HG02840 (cell line): ENCODE measurements around the gene LCE7A.

Experiments used
- ATAC-seq: cut with Tn5 transposase; IDR thresholded peaks from one replicate; pipeline ENCODE4 v1.9.1; 2021; ENCODE audit warnings: mild to moderate bottlenecking, moderate library complexity, moderate number of reproducible peaks; ENCODE audit not compliant: unreplicated experiment, low FRiP score

LCE7A gene, protein sequence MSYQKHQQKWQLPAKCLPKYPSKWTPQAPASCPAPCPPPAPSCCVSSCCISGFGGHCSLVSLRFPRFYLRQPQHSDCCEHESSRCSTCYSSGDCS

GRCh38 chr1:152859696-152860095 is at the start of gene LCE7A:
Gene LCE7A (plus strand): TSS chr1:152859996. CDS start chr1:152860698, 702 bp downstream.
- no peak for ATAC-seq

GRCh38 chr1:152811050-152811449 is 48.7 kb upstream of the LCE7A start:
- ATAC-seq = no peak

GRCh38 chr1:152811671-152812070 is 48.1 kb upstream of the LCE7A start, which contains the start of gene LCE1B:
Gene LCE1B (plus strand): TSS chr1:152811971. CDS start chr1:152812447, 476 bp downstream.
- no peak for ATAC-seq

- ATAC-seq = no peak
These were observed 42.5 kb upstream of the LCE7A start for GRCh38 chr1:152817309-152817708.

DNA sequence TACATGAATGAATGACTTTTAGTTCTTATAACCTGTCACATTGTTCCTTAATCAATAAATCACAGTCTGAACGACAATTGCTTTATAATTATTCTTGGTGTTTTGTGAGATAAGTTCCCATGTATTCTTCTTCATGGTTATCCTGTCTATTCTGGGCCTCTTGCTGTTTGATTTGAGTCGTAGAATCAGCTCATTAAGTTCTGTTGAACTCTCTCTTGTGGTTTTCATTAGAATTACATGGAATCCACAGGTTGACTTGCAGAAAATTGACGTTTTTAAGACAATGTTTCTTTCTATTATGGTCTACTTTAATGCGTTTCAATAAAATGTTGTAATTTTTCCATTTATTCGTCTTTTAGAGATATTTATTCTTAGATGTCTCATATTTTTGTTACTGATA is 36.5 kb upstream of the LCE7A start:
- ATAC-seq = no peak

DNA sequence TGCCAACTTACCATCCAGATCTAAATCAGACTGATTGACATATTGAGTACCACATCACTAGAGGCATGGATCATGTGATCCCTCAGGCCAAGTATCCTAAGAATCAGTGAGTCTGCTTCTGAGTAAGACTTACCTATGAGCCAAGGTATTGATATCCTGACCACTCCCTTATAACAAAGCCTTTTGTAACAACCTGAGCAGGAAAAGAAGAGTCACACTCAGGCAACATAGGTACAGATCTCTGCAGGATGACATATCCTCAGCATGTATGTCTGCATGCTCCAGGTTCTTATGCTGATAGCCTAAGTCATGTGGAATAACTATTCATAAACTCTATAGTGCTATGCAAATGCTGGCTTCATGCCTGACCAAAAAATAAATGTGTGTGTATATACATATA is 34.8 kb upstream of the LCE7A start:
- no peak for ATAC-seq

GRCh38 chr1:152827173-152827572 is 32.6 kb upstream of the LCE7A start, which contains the start of gene LCE1A:
Gene LCE1A (plus strand): TSS chr1:152827473. CDS start chr1:152827473, 0 bp downstream.
- no peak for ATAC-seq

GRCh38 chr1:152836870-152837269 is 22.9 kb upstream of the LCE7A start:
- no peak for ATAC-seq

DNA sequence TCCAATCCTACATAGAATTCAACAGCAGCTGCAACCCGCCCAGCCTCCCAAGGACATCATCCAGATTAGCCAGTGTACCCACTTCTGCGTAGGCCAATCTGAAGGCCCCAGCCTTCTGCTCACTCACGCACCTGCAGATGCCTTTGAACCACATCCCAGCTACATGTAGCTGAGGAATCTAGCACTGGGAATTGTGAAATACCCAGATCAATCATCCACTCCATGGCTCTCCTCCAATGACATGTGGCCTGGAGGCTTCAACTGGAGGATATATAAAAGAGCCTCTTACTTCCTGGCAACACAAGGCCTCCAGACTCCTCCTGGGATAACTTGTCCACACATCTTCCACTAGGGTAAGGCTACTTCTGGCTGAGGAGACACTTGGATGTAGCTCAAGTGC is 17.2 kb upstream of the LCE7A start, which contains the start of gene LCE6A:
Gene LCE6A, plus strand, starts transcription at position 301 of the 400 bp plus-strand sequence. CDS start 665 bp downstream, outside the sequence.
- ATAC-seq = no peak

GRCh38 chr1:152855661-152856060 is 4.1 kb upstream of the LCE7A start:
- ATAC-seq = no peak

DNA sequence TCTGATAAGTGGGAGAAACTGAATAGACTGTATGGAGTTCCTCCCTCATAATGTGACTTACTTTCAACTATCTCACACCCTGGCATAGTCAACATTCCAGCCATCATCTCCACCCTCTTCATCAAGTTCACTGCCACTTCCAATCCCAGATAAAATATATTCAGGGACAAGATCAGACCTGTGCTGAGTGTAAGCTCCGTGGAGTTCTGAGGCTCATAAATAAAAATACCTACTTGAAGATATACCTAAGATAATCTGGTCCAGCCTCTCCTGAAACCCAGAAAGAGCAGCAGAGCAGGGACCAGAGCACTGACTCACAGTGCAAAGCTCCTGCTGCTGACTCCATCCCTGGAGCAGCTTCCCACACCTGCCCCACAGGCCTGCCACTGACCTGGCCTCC is 1.7 kb upstream of the LCE7A start:
- no peak for ATAC-seq

- no peak for ATAC-seq
These were observed 333 bp downstream of the LCE7A start for GRCh38 chr1:152860129-152860528.

DNA sequence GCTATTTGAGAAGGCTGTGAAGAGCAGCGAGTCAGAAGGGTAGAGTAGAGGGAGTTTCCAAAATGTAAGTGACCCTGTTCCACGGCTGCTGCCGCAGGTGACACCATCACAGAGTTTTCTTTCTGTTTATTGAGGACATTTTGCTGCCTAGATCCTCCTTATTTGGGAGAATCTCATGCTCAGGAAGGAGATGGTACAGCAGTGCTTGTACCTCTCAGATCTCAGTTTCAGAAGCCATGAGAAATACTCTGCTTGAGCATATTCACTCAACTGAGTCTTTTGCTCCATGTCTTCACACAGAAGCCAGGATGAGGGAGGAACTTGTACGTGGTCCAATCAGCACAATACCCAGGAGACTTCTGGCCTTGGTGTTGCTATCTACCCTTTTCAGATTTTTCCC is 1.6 kb downstream of the LCE7A start:
- no peak for ATAC-seq

- ATAC-seq = no peak
These were observed 4.6 kb downstream of the LCE7A start for GRCh38 chr1:152864443-152864842.

DNA sequence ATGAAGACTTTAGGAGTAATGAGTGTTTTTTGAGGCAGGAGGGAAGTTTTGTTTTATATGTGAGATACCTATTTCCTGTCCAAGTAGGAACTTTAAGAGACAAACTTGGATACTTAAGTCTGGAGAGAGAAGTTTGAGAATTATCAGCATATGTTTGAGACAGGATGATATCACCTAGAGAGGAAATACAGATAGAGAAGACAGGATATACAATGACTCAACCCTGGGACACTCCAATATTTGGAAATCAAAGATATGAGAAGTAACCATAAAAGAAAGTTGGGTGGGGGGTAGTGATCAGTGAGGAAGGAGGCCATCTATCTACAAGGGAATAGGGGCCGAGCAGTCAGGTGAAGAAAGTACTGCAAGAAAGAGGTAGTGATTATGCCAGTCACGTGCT is 6.5 kb downstream of the LCE7A start:
- ATAC-seq = no peak

GRCh38 chr1:152869808-152870419 is 10.1 kb downstream of the LCE7A start:
- ATAC-seq = no peak

DNA sequence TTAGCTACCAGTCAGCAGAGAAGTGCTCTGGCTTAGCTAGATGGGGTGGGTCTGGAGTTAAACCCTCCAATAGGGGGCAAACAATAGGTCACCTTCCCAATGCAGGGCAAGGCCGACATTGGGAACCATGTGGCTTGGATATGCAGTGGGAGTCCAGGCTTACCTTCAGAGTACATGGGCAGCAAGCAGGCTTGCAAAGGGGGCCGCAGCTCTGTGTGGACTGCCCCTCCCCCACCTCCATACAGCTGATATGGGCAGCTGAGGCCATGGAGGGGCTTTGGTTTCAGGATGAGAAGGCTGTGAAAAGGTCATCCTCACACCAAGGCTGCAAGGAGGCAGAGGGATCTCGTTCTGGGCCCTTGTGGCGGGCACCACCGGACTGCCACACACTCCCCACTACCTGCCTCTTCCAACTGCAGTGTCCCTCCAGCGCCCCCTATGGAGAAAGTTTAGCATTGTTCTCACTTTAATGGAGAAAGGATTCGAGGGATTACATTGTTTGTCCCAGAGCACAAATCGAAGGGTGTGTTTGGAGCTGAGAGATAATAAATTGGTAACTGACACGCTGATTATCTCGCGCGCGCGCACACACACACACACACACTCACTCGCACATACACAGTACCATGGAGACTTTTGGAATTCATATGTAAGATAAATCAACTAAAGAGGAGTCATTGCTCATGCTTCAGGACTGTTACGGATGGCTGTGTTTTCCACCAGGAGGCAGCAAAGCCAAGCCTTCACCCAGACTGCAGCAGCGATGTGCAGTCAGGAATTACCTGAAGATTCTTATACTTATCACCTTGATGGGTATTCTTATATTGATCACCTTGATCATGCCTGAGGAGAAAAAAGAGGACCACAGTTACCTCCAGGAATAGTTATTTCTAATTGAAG is 11.3 kb downstream of the LCE7A start:
- no peak for ATAC-seq

- ATAC-seq = no peak
These were observed 11.9 kb downstream of the LCE7A start for GRCh38 chr1:152871731-152872126.

GRCh38 chr1:152873495-152873894 is 13.7 kb downstream of the LCE7A start:
- ATAC-seq = no peak

GRCh38 chr1:152876827-152877226 is 17.0 kb downstream of the LCE7A start:
- ATAC-seq = no peak

DNA sequence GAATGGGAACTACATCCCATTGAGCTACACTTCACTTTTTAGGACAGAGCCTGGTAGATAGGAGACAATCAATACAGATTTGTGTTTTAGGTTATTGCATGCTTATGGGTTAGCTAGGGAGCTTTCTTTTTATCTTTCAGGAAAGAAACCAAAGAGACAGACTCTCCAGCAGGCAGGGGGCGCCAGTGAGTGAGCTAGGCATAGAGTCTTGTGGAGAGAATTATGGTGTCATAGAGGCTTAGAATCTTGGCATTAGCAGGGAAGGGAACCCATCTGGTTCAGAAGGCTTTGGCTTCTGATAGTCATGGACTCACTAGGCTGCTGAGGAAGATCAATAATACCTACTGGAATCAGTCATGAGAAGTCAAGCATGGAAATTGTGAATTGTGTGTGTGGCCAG is 18.2 kb downstream of the LCE7A start, which contains the start of gene SMCP:
Gene SMCP, plus strand, starts transcription at position 281 of the 400 bp plus-strand sequence. CDS start 6,101 bp downstream, outside the sequence.
- no peak for ATAC-seq
